ENCODE data around the gene BICD1.

GRCh38 chr12:32367381-32367780 lies 260.7 kb downstream of the BICD1 start:
- TF ChIP-seq EZH2 (IDR thresholded peaks at IDR 0.05; ENCODE audit: low read length, unreplicated experiment): no peak
- TF ChIP-seq, protein P1, sequence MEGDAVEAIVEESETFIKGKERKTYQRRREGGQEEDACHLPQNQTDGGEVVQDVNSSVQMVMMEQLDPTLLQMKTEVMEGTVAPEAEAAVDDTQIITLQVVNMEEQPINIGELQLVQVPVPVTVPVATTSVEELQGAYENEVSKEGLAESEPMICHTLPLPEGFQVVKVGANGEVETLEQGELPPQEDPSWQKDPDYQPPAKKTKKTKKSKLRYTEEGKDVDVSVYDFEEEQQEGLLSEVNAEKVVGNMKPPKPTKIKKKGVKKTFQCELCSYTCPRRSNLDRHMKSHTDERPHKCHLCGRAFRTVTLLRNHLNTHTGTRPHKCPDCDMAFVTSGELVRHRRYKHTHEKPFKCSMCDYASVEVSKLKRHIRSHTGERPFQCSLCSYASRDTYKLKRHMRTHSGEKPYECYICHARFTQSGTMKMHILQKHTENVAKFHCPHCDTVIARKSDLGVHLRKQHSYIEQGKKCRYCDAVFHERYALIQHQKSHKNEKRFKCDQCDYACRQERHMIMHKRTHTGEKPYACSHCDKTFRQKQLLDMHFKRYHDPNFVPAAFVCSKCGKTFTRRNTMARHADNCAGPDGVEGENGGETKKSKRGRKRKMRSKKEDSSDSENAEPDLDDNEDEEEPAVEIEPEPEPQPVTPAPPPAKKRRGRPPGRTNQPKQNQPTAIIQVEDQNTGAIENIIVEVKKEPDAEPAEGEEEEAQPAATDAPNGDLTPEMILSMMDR (conservative IDR thresholded peaks at IDR 0.05; ENCODE audit: low read depth, low read length): no peak
- no peak for TF ChIP-seq EZH2phosphoT487 (IDR thresholded peaks at IDR 0.05; ENCODE audit: borderline replicate concordance, low read length)
